Inflammatory macrophage (primary cell): ENCODE data around the gene RET.

Experiments used
- DNase-seq, 2 donors: peaks; one replicate each; pipeline ENCODE4 v3.0.0-alpha.2; 2020 to 2022

RET gene

GRCh38 chr10:43136995-43137716 is 60.3 kb downstream of the RET start:
- peak in 1 of 2 donors; percentile 17 for DNase-seq

- peak in 1 of 2 donors; percentile 45 for DNase-seq
Observed at GRCh38 chr10:43137717-43138020, 60.8 kb downstream of the RET start.

GRCh38 chr10:43138021-43138756 is 61.3 kb downstream of the RET start, which contains the start of gene CSGALNACT2:
Gene CSGALNACT2, plus strand, starts transcription at chr10:43138445. Its CDS starts 16,705 bp downstream, at chr10:43155150.
- DNase-seq: peak; percentile 84 to 93

GRCh38 chr10:43138757-43139241 is 61.9 kb downstream of the RET start:
- DNase-seq: peak; percentile 49 to 59

GRCh38 chr10:43141421-43141820 is 64.6 kb downstream of the RET start:
- DNase-seq: no peak

GRCh38 chr10:43145311-43145710 is 68.4 kb downstream of the RET start:
- no peak for DNase-seq

- peak; percentile 39 to 73 for DNase-seq
Observed at GRCh38 chr10:43145936-43146335, 69.1 kb downstream of the RET start.

GRCh38 chr10:43151371-43151770 is 74.5 kb downstream of the RET start:
- no peak for DNase-seq

GRCh38 chr10:43153901-43154300 is 77.0 kb downstream of the RET start:
- no peak for DNase-seq

- no peak for DNase-seq
Observed at GRCh38 chr10:43155221-43155620, 78.4 kb downstream of the RET start.

GRCh38 chr10:43155741-43156140 is 78.9 kb downstream of the RET start:
- no peak for DNase-seq

GRCh38 chr10:43156590-43157341 is 79.9 kb downstream of the RET start:
- no peak for DNase-seq

- no peak for DNase-seq
Observed at GRCh38 chr10:43158636-43159035, 81.8 kb downstream of the RET start.

GRCh38 chr10:43160046-43160920 is 83.4 kb downstream of the RET start:
- peak; percentile 92 for DNase-seq

- no peak for DNase-seq
Observed at GRCh38 chr10:43160921-43161255, 84.0 kb downstream of the RET start.

- DNase-seq: no peak
Observed at GRCh38 chr10:43162604-43163003, 85.7 kb downstream of the RET start.

GRCh38 chr10:43166207-43166879 is 89.5 kb downstream of the RET start:
- no peak for DNase-seq

GRCh38 chr10:43166880-43167497 is 90.1 kb downstream of the RET start:
- peak; percentile 43 to 88 for DNase-seq

- DNase-seq: peak; percentile 13 to 86
Observed at GRCh38 chr10:43167498-43167889, 90.6 kb downstream of the RET start.

- no peak for DNase-seq
Observed at GRCh38 chr10:43170491-43170890, 93.6 kb downstream of the RET start.

- DNase-seq: no peak
Observed at GRCh38 chr10:43172645-43173044, 95.8 kb downstream of the RET start.
